Keratinocyte (primary cell): Measurements from ENCODE around the gene HLA-DQB1. TPM values are rescaled to one million over a fixed set of nuclear protein-coding genes. Genes with fewer than 3 reads are reported as not detected.

ENCODE experiments used
- DNase-seq: peaks from one replicate; pipeline ENCODE4 v3.0.0-alpha.2; 2011; ENCODE audit warnings: low read depth, missing footprints, low spot score
- FAIRE-seq: peaks from 2 replicates; lab custom pipeline; 2011; peaks lifted over from hg19 to GRCh38; lab: Jason Lieb, UNC
- H2AFZ ChIP-seq: 2 replicates; pipeline ENCODE4 v1.6.0; 2012; ENCODE audit warnings: low read length, control low read depth, inconsistent platforms; ENCODE audit not compliant: control insufficient read depth
- H3K27ac ChIP-seq: 2 replicates; pipeline ENCODE4 v1.5.1; 2011; ENCODE audit warnings: low read length; ENCODE audit not compliant: control insufficient read depth, insufficient read depth
- H3K27me3 ChIP-seq: 3 replicates; pipeline ENCODE4 v1.6.0; 2011; ENCODE audit warnings: low read length; ENCODE audit not compliant: control insufficient read depth, insufficient read depth; ENCODE audit errors: extremely low read depth
- H3K36me3 ChIP-seq, 2 experiments: 2 replicates in 1 of 2; 3 replicates in 1 of 2; pipeline ENCODE4 v1.5.1; 2011; ENCODE audit warnings: low read length in 2 of 2, mild to moderate bottlenecking in 1 of 2; ENCODE audit not compliant: control insufficient read depth in 2 of 2, insufficient read depth in 2 of 2; ENCODE audit errors: extremely low read depth in 1 of 2
- H3K4me1 ChIP-seq: 3 replicates; pipeline ENCODE4 v1.5.1; 2011; ENCODE audit warnings: low read length; ENCODE audit not compliant: control insufficient read depth, insufficient read depth; ENCODE audit errors: extremely low read depth
- H3K4me2 ChIP-seq: 3 replicates; pipeline ENCODE4 v1.6.0; 2011; ENCODE audit warnings: low read depth, low read length; ENCODE audit not compliant: control insufficient read depth, insufficient read depth; ENCODE audit errors: extremely low read depth
- H3K4me3 ChIP-seq, 3 experiments: fragments of 200-600 bp in 1 of 3; sonication (generic) in 1 of 3; 2 replicates in 2 of 3; 3 replicates in 1 of 3; pipeline ENCODE4 v1.5.1; 2011 to 2016; ENCODE audit warnings: low read length in 3 of 3, mild to moderate bottlenecking in 3 of 3, control low read depth in 2 of 3, inconsistent platforms in 1 of 3, low read depth in 1 of 3, mixed read lengths in 1 of 3, mixed run types in 1 of 3, moderate library complexity in 1 of 3; ENCODE audit not compliant: control insufficient read depth in 2 of 3, insufficient read depth in 2 of 3; ENCODE audit errors: extremely low read depth in 1 of 3
- H3K79me2 ChIP-seq: 2 replicates; pipeline ENCODE4 v1.6.0; 2012; ENCODE audit warnings: low read length; ENCODE audit not compliant: control insufficient read depth, insufficient read depth
- H3K9ac ChIP-seq: 3 replicates; pipeline ENCODE4 v1.6.0; 2011; ENCODE audit warnings: low read length; ENCODE audit not compliant: control insufficient read depth, insufficient read depth; ENCODE audit errors: extremely low read depth
- H3K9me1 ChIP-seq: 3 replicates; pipeline ENCODE4 v1.6.0; 2011; ENCODE audit warnings: low read length; ENCODE audit not compliant: control insufficient read depth, insufficient read depth; ENCODE audit errors: extremely low read depth
- H3K9me3 ChIP-seq: 2 replicates; pipeline ENCODE4 v1.5.1; 2012; ENCODE audit warnings: low read depth, low read length; ENCODE audit not compliant: control insufficient read depth
- H4K20me1 ChIP-seq: 3 replicates; pipeline ENCODE4 v1.6.0; 2011; ENCODE audit warnings: low read length; ENCODE audit not compliant: control insufficient read depth, insufficient read depth; ENCODE audit errors: extremely low read depth
- CTCF ChIP-seq, 3 experiments: IDR thresholded peaks in 1 of 3; conservative IDR thresholded peaks in 1 of 3; optimal IDR thresholded peaks in 1 of 3; 2 replicates in 2 of 3; 3 replicates in 1 of 3; pipeline versions ENCODE3 to v1.5.1; 2011; ENCODE audit warnings: low read length in 3 of 3, mild to moderate bottlenecking in 3 of 3, moderate library complexity in 2 of 3, control low read depth in 1 of 3, inconsistent platforms in 1 of 3; ENCODE audit not compliant: insufficient read depth in 2 of 3; ENCODE audit errors: extremely low read depth in 1 of 3
- EZH2 ChIP-seq: IDR thresholded peaks from one replicate; pipeline ENCODE4 v1.6.1; 2012; ENCODE audit warnings: inconsistent platforms, mild to moderate bottlenecking, low read length, moderate library complexity
- dilution Hi-C: fragments of 300-500 bp; cut with MboI; formaldehyde crosslinking; loops from one replicate; pipeline ENCODE4 v1.7.0; 2020; ENCODE audit warnings: low sequenced_read_pairs; ENCODE audit not compliant: extremely low pct_ligation_motif_present
- polyA plus RNA-seq, 5 experiments: library from polyadenylated mRNA; depleted of rRNA in 3 of 5; stranded (reverse) in 3 of 5; stranded (forward) in 1 of 5; unstranded in 1 of 5; fragments of >200 nt; gene quantifications; 1 replicate in 1 of 5; 2 replicates in 3 of 5; 3 replicates in 1 of 5; pipeline versions ENCODE4 v1.2.1 to v1.2.3, GENCODE V29; 2011 to 2012; ENCODE audit warnings: missing spikeins in 2 of 5, low read depth in 1 of 5, low replicate concordance in 1 of 5

The HLA-DQB1 gene
- polyA plus RNA-seq, 1 donor (not counting 4 experiments of a cell fraction or from before 2014, with no cell fraction given): 40.5 TPM

GRCh38 chr6:32623693-32624092, 42.8 kb downstream of the HLA-DQB1 start:
- DNase-seq: no peak
- H3K4me3 ChIP-seq: no peak overlapping the region
- TF ChIP-seq CTCF (optimal IDR thresholded peaks at IDR 0.05 in 1 of 3, IDR thresholded peaks at IDR 0.05 in 1 of 3, conservative IDR thresholded peaks at IDR 0.05 in 1 of 3; ENCODE audit: extremely low read depth in 1 of 3, insufficient read depth in 2 of 3, low read length in 3 of 3): no peak
- H3K36me3 ChIP-seq: no peaks in the 10 kb centered on the region
- H3K79me2 ChIP-seq: no peaks in the 10 kb centered on the region
- FAIRE-seq: no peak
- H3K9me3 ChIP-seq: no peaks in the 10 kb centered on the region
- no peak overlapping the region for H3K27ac ChIP-seq
- dilution Hi-C loops: no loop called here
- H4K20me1 ChIP-seq: no peaks in the 10 kb centered on the region
- no peaks in the 10 kb centered on the region for H3K27me3 ChIP-seq
- no peak overlapping the region for H3K9ac ChIP-seq
- peaks cover 6% of the 10 kb centered on the region for H3K4me1 ChIP-seq
- no peak overlapping the region for H3K4me2 ChIP-seq
- no peak overlapping the region for H2AFZ ChIP-seq
- no peaks in the 10 kb centered on the region for H3K9me1 ChIP-seq

GRCh38 chr6:32622545-32623401, 43.7 kb downstream of the HLA-DQB1 start:
- no peaks in the 10 kb centered on the region for H3K36me3 ChIP-seq
- peaks cover 6% of the 10 kb centered on the region for H3K4me1 ChIP-seq
- H3K9me3 ChIP-seq: no peaks in the 10 kb centered on the region
- dilution Hi-C loops: no loop called here
- FAIRE-seq (peak; percentile 68), DNase-seq (no peak)
- no peak overlapping the region for H3K9ac ChIP-seq
- no peaks in the 10 kb centered on the region for H3K79me2 ChIP-seq
- H3K27ac ChIP-seq: no peak overlapping the region
- H4K20me1 ChIP-seq: no peaks in the 10 kb centered on the region
- H3K9me1 ChIP-seq: no peaks in the 10 kb centered on the region
- H2AFZ ChIP-seq: no peak overlapping the region
- H3K4me2 ChIP-seq: peak overlapping the region; percentile 40
- no peak overlapping the region for H3K4me3 ChIP-seq
- H3K27me3 ChIP-seq: no peaks in the 10 kb centered on the region
- no peak for TF ChIP-seq EZH2
- peak; percentile 45 to 74 (median 73) for TF ChIP-seq CTCF (optimal IDR thresholded peaks at IDR 0.05 in 1 of 3, IDR thresholded peaks at IDR 0.05 in 1 of 3, conservative IDR thresholded peaks at IDR 0.05 in 1 of 3; ENCODE audit: extremely low read depth in 1 of 3, insufficient read depth in 2 of 3, low read length in 3 of 3)
